Tibial nerve (tissue), 4 donors: ENCODE results near the gene PLCG2.

ENCODE experiments used
- EP300 ChIP-seq, 2 donors: sonication (generic); formaldehyde crosslinking; IDR thresholded peaks; one replicate each; pipeline ENCODE4 v1.6.1; 2017; ENCODE audit warnings: antibody characterized with exemption in 2 of 2, mild to moderate bottlenecking in 1 of 2
- POLR2A ChIP-seq, 2 donors: fragments of 450-650 bp; IDR thresholded peaks; one replicate each; pipeline ENCODE4 v1.6.1; 2017; ENCODE audit warnings: antibody characterized with exemption in 2 of 2, mild to moderate bottlenecking in 2 of 2, moderate library complexity in 2 of 2
- TF ChIP-seq, protein P1 (sequence below), 5 experiments: fragments of 200-600 bp in 3 of 5; fragments of 450-650 bp in 2 of 5; sonication (generic) in 3 of 5; IDR thresholded peaks; one replicate each; pipeline ENCODE4 v1.5.1; 2016 to 2019; ENCODE audit warnings: antibody characterized with exemption in 5 of 5, mild to moderate bottlenecking in 3 of 5, moderate library complexity in 2 of 5

DNA sequence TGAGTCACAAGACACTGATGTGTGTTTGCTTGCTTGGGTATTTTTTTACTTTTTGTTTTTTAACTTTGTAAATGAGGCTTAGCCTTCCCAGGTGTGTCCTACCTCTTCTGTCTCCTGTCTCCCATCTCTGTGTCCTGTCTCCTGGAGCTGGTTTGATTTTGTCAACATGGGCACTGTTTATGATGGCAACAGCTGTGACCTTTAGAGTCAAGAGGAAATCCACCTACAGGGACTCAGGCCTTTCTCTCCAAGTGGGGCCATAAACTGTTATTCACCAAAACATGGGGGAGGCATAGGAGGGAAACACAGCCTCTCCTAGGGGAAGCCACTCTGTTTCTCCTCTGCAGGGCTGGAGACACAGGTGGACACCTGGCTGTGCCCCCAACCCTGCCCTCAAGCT, 13.1 kb upstream of the PLCG2 start:
- TF ChIP-seq, protein P1, sequence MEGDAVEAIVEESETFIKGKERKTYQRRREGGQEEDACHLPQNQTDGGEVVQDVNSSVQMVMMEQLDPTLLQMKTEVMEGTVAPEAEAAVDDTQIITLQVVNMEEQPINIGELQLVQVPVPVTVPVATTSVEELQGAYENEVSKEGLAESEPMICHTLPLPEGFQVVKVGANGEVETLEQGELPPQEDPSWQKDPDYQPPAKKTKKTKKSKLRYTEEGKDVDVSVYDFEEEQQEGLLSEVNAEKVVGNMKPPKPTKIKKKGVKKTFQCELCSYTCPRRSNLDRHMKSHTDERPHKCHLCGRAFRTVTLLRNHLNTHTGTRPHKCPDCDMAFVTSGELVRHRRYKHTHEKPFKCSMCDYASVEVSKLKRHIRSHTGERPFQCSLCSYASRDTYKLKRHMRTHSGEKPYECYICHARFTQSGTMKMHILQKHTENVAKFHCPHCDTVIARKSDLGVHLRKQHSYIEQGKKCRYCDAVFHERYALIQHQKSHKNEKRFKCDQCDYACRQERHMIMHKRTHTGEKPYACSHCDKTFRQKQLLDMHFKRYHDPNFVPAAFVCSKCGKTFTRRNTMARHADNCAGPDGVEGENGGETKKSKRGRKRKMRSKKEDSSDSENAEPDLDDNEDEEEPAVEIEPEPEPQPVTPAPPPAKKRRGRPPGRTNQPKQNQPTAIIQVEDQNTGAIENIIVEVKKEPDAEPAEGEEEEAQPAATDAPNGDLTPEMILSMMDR (IDR thresholded peaks at IDR 0.05): no peak
- no peak for TF ChIP-seq POLR2A (IDR thresholded peaks at IDR 0.05)
- TF ChIP-seq EP300 (IDR thresholded peaks at IDR 0.05): no peak
